K562 (cell line): ENCODE data around the gene LHX3. TPM values are rescaled to one million over a fixed set of nuclear protein-coding genes. Genes with fewer than 3 reads are reported as not detected.
A peak's percentile ranks its signal among the peaks of the same experiment; 100 is the strongest.

Source experiments
- ATF1 ChIP-seq, 2 experiments: fragments of 450-650 bp in 1 of 2; IDR thresholded peaks; 2 replicates each; pipeline ENCODE4 v1.6.1; 2016; ENCODE audit warnings: missing compliant biosample characterization in 1 of 2, missing genetic modification characterization in 1 of 2
- BCL6 ChIP-seq: fragments of 250-450 bp; sonication (Bioruptor Pico); IDR thresholded peaks from 2 replicates; pipeline ENCODE4 v1.4.0; 2020
- GATA2 ChIP-seq: sonication (generic); formaldehyde crosslinking; IDR thresholded peaks from 2 replicates; pipeline ENCODE4 v1.4.0; 2020; ENCODE audit warnings: mild to moderate bottlenecking, missing genetic modification reagents
- GTF2F1 ChIP-seq: IDR thresholded peaks from 2 replicates; pipeline ENCODE4 v1.6.1; 2011; ENCODE audit warnings: low read depth, low read length, improper control_type of control experiment
- LCOR ChIP-seq: sonication (generic); formaldehyde crosslinking; IDR thresholded peaks from 2 replicates; pipeline ENCODE4 v1.8.0; 2022; ENCODE audit warnings: mild to moderate bottlenecking, missing genetic modification reagents
- MTA2 ChIP-seq: fragments of 450-650 bp; IDR thresholded peaks from 2 replicates; pipeline ENCODE4 v1.6.1; 2016; ENCODE audit warnings: low read depth
- NR1H2 ChIP-seq: sonication (generic); formaldehyde crosslinking; IDR thresholded peaks from 2 replicates; pipeline ENCODE4 v1.4.0; 2020; ENCODE audit warnings: mild to moderate bottlenecking, missing genetic modification reagents
- NRF1 ChIP-seq, 2 experiments: fragments of 450-650 bp; IDR thresholded peaks in 1 of 2; conservative IDR thresholded peaks in 1 of 2; 2 replicates each; pipeline ENCODE4 v1.6.1; 2014; ENCODE audit warnings: mild to moderate bottlenecking in 2 of 2
- PHTF2 ChIP-seq: fragments of 250-450 bp; sonication (Bioruptor Pico); IDR thresholded peaks from 2 replicates; pipeline ENCODE4 v1.5.0; 2021; ENCODE audit warnings: mild to moderate bottlenecking
- TARDBP ChIP-seq: fragments of 450-650 bp; IDR thresholded peaks from 2 replicates; pipeline ENCODE4 v1.6.1; 2016
- XRCC5 ChIP-seq: fragments of 200-400 bp; formaldehyde crosslinking; IDR thresholded peaks from 2 replicates; pipeline ENCODE4 v1.6.1; 2017; ENCODE audit warnings: low read depth, mild to moderate bottlenecking, low read length
- ZEB2 ChIP-seq: fragments of 450-650 bp; IDR thresholded peaks from 2 replicates; pipeline ENCODE4 v1.6.1; 2016
- ZNF143 ChIP-seq: sonication (generic); formaldehyde crosslinking; IDR thresholded peaks from 2 replicates; pipeline ENCODE4 v1.9.0; 2022; ENCODE audit warnings: mild to moderate bottlenecking, missing genetic modification reagents
- ZNF589 ChIP-seq: fragments of 200-800 bp; sonication (Bioruptor generic); IDR thresholded peaks from 2 replicates; pipeline ENCODE4 v1.6.1; 2016; ENCODE audit warnings: low read depth, missing genetic modification characterization, missing compliant biosample characterization
- polyA plus RNA-seq, 8 experiments: library from polyadenylated mRNA; depleted of rRNA in 4 of 8; stranded (reverse) in 5 of 8; unstranded in 3 of 8; fragments of >200 nt; fragmentation: Nextera tagmentation in 2 of 8; fragmentation: Illumina TruSeq in 1 of 8; extraction: Ambion mirVana in 2 of 8; extraction: Trizol in 1 of 8; gene quantifications; 2 replicates each; pipeline versions ENCODE4 v1.2.1 to v1.2.3, GENCODE V29; 2011 to 2014; ENCODE audit warnings: inconsistent platforms in 1 of 8, missing spikeins in 1 of 8
- total RNA-seq, 7 experiments: library from RNA; depleted of rRNA in 6 of 7; stranded (reverse); fragments of >200 nt in 6 of 7; fragmentation: Illumina TruSeq in 2 of 7; extraction: Trizol in 2 of 7; gene quantifications; 2 replicates each; pipeline versions ENCODE4 v1.2.1 to v1.2.3, GENCODE V29; 2011 to 2021; ENCODE audit warnings: low replicate concordance in 1 of 7
- TF ChIP-seq, protein P1 (sequence below): IDR thresholded peaks from 2 replicates; pipeline ENCODE4 v1.6.1; 2014; ENCODE audit warnings: antibody characterized with exemption
- TF ChIP-seq, protein P2 (sequence below): sonication (generic); formaldehyde crosslinking; IDR thresholded peaks from 2 replicates; pipeline ENCODE4 v1.8.1; 2023; ENCODE audit warnings: mild to moderate bottlenecking, missing genetic modification reagents
- TF ChIP-seq, protein P3 (sequence below): sonication (generic); formaldehyde crosslinking; IDR thresholded peaks from 2 replicates; pipeline ENCODE4 v1.8.0; 2022; ENCODE audit warnings: missing genetic modification reagents, mild to moderate bottlenecking, moderate library complexity, borderline replicate concordance
- TF ChIP-seq, protein P4 (sequence below), 3 experiments: fragments of 200-800 bp in 1 of 3; fragments of 250-450 bp in 1 of 3; fragments of 450-650 bp in 1 of 3; sonication (Bioruptor Pico) in 1 of 3; sonication (Bioruptor generic) in 1 of 3; formaldehyde crosslinking in 1 of 3; IDR thresholded peaks; 2 replicates each; pipeline versions ENCODE4 v1.6.1 to v1.8.0; 2016 to 2022; ENCODE audit warnings: mild to moderate bottlenecking in 2 of 3, missing genetic modification characterization in 2 of 3, missing compliant biosample characterization in 1 of 3, moderate library complexity in 1 of 3
- TF ChIP-seq, protein P5 (sequence below): fragments of 200-800 bp; sonication (Bioruptor generic); IDR thresholded peaks from 2 replicates; pipeline ENCODE4 v1.6.1; 2017; ENCODE audit warnings: missing genetic modification characterization, missing compliant biosample characterization

LHX3 gene
- total and polyA plus RNA-seq, 9 of the 15 experiments (the other 6 are each of a cell fraction or from before 2014, with no cell fraction given): 0.09 TPM; not detected in 8

DNA sequence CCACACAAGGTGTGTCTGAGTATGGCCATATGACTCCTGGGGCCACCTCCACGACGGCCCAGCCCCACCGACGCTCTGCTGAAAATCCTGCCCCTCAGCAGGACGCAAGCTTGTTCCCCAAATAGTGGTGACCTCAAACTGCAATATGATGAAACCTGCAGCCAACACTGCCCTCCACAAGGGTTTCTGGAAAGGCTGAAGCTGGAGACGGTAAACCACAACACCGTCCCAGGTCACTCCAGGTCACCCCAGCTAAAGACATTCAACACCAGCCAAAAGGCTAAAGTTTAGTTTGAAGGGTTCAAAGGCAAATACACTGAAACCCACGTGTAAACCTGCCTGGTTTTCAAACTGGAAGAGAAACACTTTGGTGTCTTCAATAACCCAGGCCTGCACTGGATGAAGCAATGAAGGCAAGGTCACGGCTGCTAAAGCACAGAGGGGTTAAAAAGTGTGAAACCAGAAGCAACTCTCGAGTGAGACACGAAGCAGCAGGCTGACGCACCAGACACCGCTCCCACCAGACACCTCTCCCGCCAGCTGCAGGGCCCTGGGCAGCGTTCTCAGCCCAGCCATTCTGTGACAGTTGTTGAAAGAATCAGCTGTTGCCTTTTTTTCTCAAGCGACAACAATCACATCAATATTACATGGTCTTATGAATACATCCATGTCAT is 1.8 kb upstream of the LHX3 start (continued):
- TF ChIP-seq, protein P1, sequence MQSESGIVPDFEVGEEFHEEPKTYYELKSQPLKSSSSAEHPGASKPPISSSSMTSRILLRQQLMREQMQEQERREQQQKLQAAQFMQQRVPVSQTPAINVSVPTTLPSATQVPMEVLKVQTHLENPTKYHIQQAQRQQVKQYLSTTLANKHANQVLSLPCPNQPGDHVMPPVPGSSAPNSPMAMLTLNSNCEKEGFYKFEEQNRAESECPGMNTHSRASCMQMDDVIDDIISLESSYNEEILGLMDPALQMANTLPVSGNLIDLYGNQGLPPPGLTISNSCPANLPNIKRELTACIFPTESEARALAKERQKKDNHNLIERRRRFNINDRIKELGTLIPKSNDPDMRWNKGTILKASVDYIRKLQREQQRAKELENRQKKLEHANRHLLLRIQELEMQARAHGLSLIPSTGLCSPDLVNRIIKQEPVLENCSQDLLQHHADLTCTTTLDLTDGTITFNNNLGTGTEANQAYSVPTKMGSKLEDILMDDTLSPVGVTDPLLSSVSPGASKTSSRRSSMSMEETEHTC: no peak
- TF ChIP-seq ATF1 (CRISPR knock-in tag; IDR thresholded peaks at IDR 0.05) (no peak), ATF1 (tag; IDR thresholded peaks at IDR 0.05) (0 out of 2 replicates have a peak, but pooled peaks have one; percentile 22), ZNF589 (CRISPR knock-in tag) (peak; percentile 97), MTA2 (no peak), TARDBP (peak; percentile 47; the same call in 1 of the 2 replicates), NR1H2 (CRISPR knock-in tag) (no peak), ZNF143 (CRISPR knock-in tag) (no peak), PHTF2 (CRISPR knock-in tag) (no peak), XRCC5 (no peak), ZEB2 (peak; percentile 88), LCOR (CRISPR knock-in tag) (peak; percentile 79; the same call in 1 of the 2 replicates), GATA2 (CRISPR knock-in tag) (no peak), GTF2F1 (no peak), BCL6 (CRISPR knock-in tag) (0 out of 2 replicates have a peak, but pooled peaks have one; percentile 42), NRF1 (conservative IDR thresholded peaks at IDR 0.05 in 1 of 2, IDR thresholded peaks at IDR 0.05 in 1 of 2) (peak; percentile 40 to 54; a peak in 2 of 4 replicates)
- TF ChIP-seq, protein P2, sequence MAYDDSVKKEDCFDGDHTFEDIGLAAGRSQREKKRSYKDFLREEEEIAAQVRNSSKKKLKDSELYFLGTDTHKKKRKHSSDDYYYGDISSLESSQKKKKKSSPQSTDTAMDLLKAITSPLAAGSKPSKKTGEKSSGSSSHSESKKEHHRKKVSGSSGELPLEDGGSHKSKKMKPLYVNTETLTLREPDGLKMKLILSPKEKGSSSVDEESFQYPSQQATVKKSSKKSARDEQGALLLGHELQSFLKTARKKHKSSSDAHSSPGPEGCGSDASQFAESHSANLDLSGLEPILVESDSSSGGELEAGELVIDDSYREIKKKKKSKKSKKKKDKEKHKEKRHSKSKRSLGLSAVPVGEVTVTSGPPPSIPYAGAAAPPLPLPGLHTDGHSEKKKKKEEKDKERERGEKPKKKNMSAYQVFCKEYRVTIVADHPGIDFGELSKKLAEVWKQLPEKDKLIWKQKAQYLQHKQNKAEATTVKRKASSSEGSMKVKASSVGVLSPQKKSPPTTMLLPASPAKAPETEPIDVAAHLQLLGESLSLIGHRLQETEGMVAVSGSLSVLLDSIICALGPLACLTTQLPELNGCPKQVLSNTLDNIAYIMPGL (CRISPR knock-in tag): no peak
- TF ChIP-seq, protein P3, sequence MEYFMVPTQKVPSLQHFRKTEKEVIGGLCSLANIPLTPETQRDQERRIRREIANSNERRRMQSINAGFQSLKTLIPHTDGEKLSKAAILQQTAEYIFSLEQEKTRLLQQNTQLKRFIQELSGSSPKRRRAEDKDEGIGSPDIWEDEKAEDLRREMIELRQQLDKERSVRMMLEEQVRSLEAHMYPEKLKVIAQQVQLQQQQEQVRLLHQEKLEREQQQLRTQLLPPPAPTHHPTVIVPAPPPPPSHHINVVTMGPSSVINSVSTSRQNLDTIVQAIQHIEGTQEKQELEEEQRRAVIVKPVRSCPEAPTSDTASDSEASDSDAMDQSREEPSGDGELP (CRISPR knock-in tag): peak; percentile 52; the same call in 1 of the 2 replicates
- TF ChIP-seq, protein P4, sequence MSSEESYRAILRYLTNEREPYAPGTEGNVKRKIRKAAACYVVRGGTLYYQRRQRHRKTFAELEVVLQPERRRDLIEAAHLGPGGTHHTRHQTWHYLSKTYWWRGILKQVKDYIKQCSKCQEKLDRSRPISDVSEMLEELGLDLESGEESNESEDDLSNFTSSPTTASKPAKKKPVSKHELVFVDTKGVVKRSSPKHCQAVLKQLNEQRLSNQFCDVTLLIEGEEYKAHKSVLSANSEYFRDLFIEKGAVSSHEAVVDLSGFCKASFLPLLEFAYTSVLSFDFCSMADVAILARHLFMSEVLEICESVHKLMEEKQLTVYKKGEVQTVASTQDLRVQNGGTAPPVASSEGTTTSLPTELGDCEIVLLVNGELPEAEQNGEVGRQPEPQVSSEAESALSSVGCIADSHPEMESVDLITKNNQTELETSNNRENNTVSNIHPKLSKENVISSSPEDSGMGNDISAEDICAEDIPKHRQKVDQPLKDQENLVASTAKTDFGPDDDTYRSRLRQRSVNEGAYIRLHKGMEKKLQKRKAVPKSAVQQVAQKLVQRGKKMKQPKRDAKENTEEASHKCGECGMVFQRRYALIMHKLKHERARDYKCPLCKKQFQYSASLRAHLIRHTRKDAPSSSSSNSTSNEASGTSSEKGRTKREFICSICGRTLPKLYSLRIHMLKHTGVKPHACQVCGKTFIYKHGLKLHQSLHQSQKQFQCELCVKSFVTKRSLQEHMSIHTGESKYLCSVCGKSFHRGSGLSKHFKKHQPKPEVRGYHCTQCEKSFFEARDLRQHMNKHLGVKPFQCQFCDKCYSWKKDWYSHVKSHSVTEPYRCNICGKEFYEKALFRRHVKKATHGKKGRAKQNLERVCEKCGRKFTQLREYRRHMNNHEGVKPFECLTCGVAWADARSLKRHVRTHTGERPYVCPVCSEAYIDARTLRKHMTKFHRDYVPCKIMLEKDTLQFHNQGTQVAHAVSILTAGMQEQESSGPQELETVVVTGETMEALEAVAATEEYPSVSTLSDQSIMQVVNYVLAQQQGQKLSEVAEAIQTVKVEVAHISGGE (CRISPR knock-in tag; IDR thresholded peaks at IDR 0.05): 0 out of 6 replicates have a peak, but pooled peaks of 1 of the 3 experiments have one; percentile 19
- TF ChIP-seq, protein P5, sequence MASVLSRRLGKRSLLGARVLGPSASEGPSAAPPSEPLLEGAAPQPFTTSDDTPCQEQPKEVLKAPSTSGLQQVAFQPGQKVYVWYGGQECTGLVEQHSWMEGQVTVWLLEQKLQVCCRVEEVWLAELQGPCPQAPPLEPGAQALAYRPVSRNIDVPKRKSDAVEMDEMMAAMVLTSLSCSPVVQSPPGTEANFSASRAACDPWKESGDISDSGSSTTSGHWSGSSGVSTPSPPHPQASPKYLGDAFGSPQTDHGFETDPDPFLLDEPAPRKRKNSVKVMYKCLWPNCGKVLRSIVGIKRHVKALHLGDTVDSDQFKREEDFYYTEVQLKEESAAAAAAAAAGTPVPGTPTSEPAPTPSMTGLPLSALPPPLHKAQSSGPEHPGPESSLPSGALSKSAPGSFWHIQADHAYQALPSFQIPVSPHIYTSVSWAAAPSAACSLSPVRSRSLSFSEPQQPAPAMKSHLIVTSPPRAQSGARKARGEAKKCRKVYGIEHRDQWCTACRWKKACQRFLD: peak; percentile 97
